Prostate gland (tissue), 2 donors: ENCODE data around the gene GNE. TPM values are rescaled to one million over a fixed set of nuclear protein-coding genes. Genes with fewer than 3 reads are reported as not detected.
"Not testable (repeated sequence)": the region's sequence is repeated elsewhere in the genome, so short reads cannot be mapped to it uniquely, and the experiment has no call there.

Experiments
- DNase-seq: peaks from one replicate; pipeline ENCODE4 v3.0.0-alpha.2; 2019; ENCODE audit warnings: low spot score
- H3K27ac ChIP-seq, 2 donors: fragments of 200-600 bp; sonication (generic); 2 replicates each; pipeline ENCODE4 v1.5.1; 2017 to 2019
- H3K27me3 ChIP-seq: fragments of 200-600 bp; sonication (generic); replicated peaks from 2 replicates; pipeline ENCODE4 v1.5.1; 2019; ENCODE audit not compliant: insufficient read depth
- H3K36me3 ChIP-seq, 2 donors: fragments of 200-600 bp; sonication (generic); 1 replicate in 1 of 2; 2 replicates in 1 of 2; pipeline versions ENCODE4 v1.5.1 to v1.8.1; 2017 to 2019
- H3K4me1 ChIP-seq: fragments of 200-600 bp; sonication (generic); replicated peaks from 2 replicates; pipeline ENCODE4 v1.5.1; 2019
- H3K4me3 ChIP-seq, 2 donors: fragments of 200-600 bp; sonication (generic); 2 replicates each; pipeline ENCODE4 v1.5.1; 2017 to 2019
- H3K9me3 ChIP-seq: fragments of 200-600 bp; sonication (generic); 2 replicates; pipeline ENCODE4 v1.5.1; 2017
- POLR2A ChIP-seq: fragments of 450-650 bp; IDR thresholded peaks from one replicate; pipeline ENCODE4 v1.6.1; 2016; ENCODE audit warnings: antibody characterized with exemption, mild to moderate bottlenecking
- POLR2AphosphoS5 ChIP-seq: sonication (generic); formaldehyde crosslinking; IDR thresholded peaks from one replicate; pipeline ENCODE4 v1.6.1; 2017; ENCODE audit warnings: antibody characterized with exemption
- WGBS: methylation state at CpG from one replicate; pipeline ENCODE4 v1.1.5; 2018; 5-methylcytosine and 5-hydroxymethylcytosine counted together
- intact Hi-C: fragments of 100-400 bp; cut with DNase I; formaldehyde crosslinking; loops from one replicate; pipeline ENCODE4 v1.14.2; 2022
- total RNA-seq, 2 donors: library from RNA; depleted of rRNA; stranded (reverse); fragments of >200 nt; gene quantifications; one replicate each; pipeline ENCODE4 v1.1.0, GENCODE V29; 2016
- TF ChIP-seq, protein P1 (sequence below), 4 experiments: fragments of 200-600 bp in 2 of 4; fragments of 450-650 bp in 2 of 4; sonication (generic) in 2 of 4; IDR thresholded peaks; 1 replicate in 3 of 4; 2 replicates in 1 of 4; pipeline ENCODE4 v1.5.1; 2016 to 2019; ENCODE audit warnings: antibody characterized with exemption in 4 of 4, mild to moderate bottlenecking in 2 of 4, moderate library complexity in 2 of 4

Gene GNE, protein sequence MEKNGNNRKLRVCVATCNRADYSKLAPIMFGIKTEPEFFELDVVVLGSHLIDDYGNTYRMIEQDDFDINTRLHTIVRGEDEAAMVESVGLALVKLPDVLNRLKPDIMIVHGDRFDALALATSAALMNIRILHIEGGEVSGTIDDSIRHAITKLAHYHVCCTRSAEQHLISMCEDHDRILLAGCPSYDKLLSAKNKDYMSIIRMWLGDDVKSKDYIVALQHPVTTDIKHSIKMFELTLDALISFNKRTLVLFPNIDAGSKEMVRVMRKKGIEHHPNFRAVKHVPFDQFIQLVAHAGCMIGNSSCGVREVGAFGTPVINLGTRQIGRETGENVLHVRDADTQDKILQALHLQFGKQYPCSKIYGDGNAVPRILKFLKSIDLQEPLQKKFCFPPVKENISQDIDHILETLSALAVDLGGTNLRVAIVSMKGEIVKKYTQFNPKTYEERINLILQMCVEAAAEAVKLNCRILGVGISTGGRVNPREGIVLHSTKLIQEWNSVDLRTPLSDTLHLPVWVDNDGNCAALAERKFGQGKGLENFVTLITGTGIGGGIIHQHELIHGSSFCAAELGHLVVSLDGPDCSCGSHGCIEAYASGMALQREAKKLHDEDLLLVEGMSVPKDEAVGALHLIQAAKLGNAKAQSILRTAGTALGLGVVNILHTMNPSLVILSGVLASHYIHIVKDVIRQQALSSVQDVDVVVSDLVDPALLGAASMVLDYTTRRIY
- 10 to 100 TPM; 34.5 to 54.0 TPM for total RNA-seq

DNA sequence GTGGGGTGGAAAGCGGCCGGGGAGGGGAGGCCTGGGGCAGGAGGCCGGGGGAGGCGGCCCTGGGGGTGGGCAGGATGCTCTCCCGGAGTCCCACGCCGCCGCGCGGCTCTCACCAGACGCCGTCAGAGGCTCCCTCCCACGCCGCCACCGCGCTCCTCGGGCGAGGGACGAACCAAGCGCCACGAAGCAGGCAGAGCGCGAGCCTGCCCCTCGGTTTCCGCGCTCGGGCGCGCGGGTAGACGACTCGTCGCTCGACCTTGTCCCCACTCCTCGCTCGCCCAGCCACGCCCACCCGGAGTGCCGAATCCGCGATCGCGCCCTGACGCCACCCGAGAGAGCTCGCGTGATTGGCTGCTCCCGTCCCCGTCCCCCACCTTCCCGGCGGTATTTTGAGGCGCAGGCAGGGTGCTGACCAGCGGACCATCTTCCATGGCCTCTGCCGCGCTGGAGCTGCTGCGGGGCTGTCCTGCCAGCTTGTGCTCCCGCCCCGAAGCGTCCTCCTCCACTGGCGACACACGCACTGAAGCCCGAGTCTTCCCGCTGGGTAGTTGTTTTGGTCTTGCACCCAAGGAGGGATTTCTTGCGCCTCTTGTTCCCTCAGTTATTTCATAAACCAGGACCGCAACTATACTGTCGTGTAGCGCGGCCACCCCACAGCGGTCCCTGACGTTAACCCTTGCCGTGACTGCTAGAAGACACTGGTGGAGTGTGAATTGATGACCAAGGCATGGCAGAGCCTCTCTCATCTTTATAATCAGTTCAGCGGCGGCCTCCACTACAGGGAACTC is at the start of gene GNE:
GNE (minus strand) TSS at position 241 of the 788 bp plus-strand sequence. CDS start 9,093 bp downstream, outside the sequence.
- WGBS = 1% methylated on average over 70 of the region's 73 CpGs
- no peaks in the 10 kb centered on the region for H3K36me3 ChIP-seq
- no peaks in the 10 kb centered on the region for H3K9me3 ChIP-seq
- peak within 1 kb of the TSS; percentile 97 to 98 for H3K27ac ChIP-seq
- TF ChIP-seq POLR2A (peak; percentile 90), POLR2AphosphoS5 (peak; percentile 94)
- TF ChIP-seq, protein P1, sequence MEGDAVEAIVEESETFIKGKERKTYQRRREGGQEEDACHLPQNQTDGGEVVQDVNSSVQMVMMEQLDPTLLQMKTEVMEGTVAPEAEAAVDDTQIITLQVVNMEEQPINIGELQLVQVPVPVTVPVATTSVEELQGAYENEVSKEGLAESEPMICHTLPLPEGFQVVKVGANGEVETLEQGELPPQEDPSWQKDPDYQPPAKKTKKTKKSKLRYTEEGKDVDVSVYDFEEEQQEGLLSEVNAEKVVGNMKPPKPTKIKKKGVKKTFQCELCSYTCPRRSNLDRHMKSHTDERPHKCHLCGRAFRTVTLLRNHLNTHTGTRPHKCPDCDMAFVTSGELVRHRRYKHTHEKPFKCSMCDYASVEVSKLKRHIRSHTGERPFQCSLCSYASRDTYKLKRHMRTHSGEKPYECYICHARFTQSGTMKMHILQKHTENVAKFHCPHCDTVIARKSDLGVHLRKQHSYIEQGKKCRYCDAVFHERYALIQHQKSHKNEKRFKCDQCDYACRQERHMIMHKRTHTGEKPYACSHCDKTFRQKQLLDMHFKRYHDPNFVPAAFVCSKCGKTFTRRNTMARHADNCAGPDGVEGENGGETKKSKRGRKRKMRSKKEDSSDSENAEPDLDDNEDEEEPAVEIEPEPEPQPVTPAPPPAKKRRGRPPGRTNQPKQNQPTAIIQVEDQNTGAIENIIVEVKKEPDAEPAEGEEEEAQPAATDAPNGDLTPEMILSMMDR (IDR thresholded peaks at IDR 0.05) = peak in 2 of 4 experiments; percentile 2 to 14
- intact Hi-C loops = loop anchor here (5.0 to 10.0 kb wide), 3 partner anchors 64 to 144 kb away; partner anchors contain the start of genes CLTA and RNF38
- DNase-seq = peak; percentile 97
- H3K4me3 ChIP-seq = peak within 1 kb of the TSS; percentile 63 to 92
- H3K4me1 ChIP-seq = no peaks in the 10 kb centered on the region
- H3K27me3 ChIP-seq = no peaks in the 10 kb centered on the region

DNA sequence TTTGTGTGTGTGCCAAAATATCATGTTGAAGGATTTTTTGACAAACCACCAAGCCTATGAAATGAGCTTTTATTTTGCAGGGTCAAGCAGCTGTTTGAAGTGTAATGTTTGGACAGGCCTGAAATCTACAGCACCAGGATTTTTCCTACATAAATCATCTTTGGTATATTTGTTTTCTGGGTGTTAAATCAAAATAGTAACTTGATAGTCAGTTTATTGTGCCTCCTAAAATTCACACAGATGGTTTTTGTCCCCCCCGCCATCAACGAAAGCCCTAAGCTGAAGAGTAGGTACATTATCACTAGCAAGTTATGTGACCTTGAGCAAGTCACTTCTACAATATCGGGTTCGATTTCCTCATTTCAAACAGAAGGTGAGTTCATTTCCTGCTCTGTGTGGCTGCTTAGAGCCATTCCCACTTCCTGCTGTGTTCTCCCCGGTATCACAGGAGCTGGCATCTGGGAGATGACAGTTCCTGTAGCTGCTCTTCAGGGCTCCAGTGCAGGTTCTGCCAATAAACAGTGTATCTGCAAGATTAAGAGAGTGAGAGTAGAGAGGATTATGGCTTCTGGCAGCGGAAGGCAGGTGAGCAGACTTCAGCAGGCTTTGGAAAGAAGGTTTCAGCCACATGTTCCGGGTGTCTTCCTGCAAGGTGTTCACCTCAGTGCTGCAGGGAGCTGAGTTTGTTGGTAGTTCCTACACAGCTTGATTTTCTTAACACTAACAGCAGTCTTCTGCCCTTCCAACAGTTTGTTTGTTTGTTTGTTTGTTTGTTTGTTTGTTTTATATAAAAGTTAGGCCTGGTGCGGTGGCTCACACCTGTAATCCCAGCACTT is 48.4 kb upstream of the GNE start:
- no peak for DNase-seq
- H3K27ac ChIP-seq = peak overlapping the region; percentile 22 to 46
- no peaks in the 10 kb centered on the region for H3K4me1 ChIP-seq
- H3K4me3 ChIP-seq = no peak overlapping the region
- no peaks in the 10 kb centered on the region for H3K36me3 ChIP-seq
- no peak for TF ChIP-seq POLR2A
- TF ChIP-seq, protein P1 (IDR thresholded peaks at IDR 0.05) = no peak
- TF ChIP-seq POLR2AphosphoS5 = no peak
- H3K9me3 ChIP-seq = no peaks in the 10 kb centered on the region
- 50% methylated on average over 8 of the region's 8 CpGs for WGBS
- H3K27me3 ChIP-seq = no peaks in the 10 kb centered on the region
- intact Hi-C loops = no loop called here

DNA sequence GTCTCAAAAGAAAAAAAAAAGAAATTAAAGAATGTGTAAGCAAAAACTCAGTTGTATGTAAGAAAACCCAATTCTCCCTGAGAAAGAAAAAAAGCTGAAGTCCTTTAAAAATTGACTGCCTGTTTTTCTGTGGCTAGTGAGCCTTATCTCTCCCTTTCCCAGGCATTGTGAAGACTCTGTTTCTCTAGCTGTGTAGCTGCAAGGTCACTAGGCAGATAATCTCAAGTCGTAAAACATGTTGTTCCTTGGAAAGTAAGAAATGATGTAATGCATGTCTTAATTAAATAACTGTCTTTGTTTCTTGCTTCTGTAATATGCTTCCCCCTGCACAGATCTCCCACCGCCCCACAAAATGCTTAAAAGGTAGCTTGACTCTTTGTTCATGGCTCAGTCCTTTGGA is 46.1 kb upstream of the GNE start:
- peak; percentile 21 for TF ChIP-seq POLR2AphosphoS5
- WGBS = 44% methylated on average over 2 of the region's 2 CpGs
- DNase-seq = not testable (repeated sequence)

DNA sequence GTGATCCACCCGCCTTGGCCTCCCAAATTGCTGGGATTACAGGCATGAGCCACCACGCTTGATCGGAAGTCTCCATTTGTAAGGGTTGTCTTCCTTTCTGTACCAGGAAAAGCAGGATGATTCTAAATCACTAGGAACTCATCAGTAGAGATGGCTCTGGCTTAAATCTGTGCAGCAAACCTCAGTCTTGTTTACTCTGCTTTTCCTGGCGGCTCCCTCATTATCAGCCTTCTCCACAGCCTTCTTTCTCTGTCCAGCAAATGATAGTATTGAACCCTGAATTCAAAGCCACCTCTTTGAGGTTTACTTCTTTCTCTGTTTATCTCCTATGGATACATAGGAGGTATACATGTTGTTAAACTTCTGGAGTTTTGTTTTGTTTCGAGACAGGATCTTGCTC is 43.0 kb upstream of the GNE start:
- intact Hi-C loops = no loop called here
- Histone ChIP-seq H3K4me1 (no peaks in the 10 kb centered on the region), H3K4me3 (no peak overlapping the region), H3K9me3 (no peaks in the 10 kb centered on the region), H3K27me3 (no peaks in the 10 kb centered on the region), H3K36me3 (no peaks in the 10 kb centered on the region), H3K27ac (no peak overlapping the region)
- WGBS = 79% methylated on average over 5 of the region's 5 CpGs
- no peak for DNase-seq
- no peak for TF ChIP-seq POLR2A
- TF ChIP-seq POLR2AphosphoS5 = no peak
- TF ChIP-seq, protein P1 (IDR thresholded peaks at IDR 0.05) = no peak

More for the DNA sequence above, 46.1 kb upstream of the GNE start:
- H3K9me3 ChIP-seq, H3K27me3 ChIP-seq, H3K36me3 ChIP-seq, H3K27ac ChIP-seq, H3K4me1 ChIP-seq, H3K4me3 ChIP-seq, intact Hi-C loops: not testable (repeated sequence)
